Activated B cell treated with CpG ODN at 0.5 μM for 24 hours (primary cell): ENCODE results near the gene HDDC3. TPM values are rescaled to one million over a fixed set of nuclear protein-coding genes. Genes with fewer than 3 reads are reported as not detected.

Experiments
- ATAC-seq: fragments of 200-7000 bp; cut with Tn5 transposase; one replicate; pipeline ENCODE4 v1.10.0; 2021; ENCODE audit warnings: low read depth, mild to moderate bottlenecking, moderate library complexity
- CTCF ChIA-PET: fragments of 350-600 bp; sonication (Branson Sonifier 250); formaldehyde crosslinking; loops from one replicate; lab custom pipeline; 2021; ENCODE audit warnings: antibody characterized with exemption; lab: Charles Lee
- POLR2A ChIA-PET: fragments of 350-600 bp; sonication (Branson Sonifier 250); formaldehyde crosslinking; loops from one replicate; lab custom pipeline; 2021; ENCODE audit warnings: antibody characterized with exemption; lab: Charles Lee
- DNase-seq: peaks from one replicate; pipeline ENCODE4 v3.0.0; 2022
- H3K27ac Mint-ChIP-seq: one replicate; pipeline ENCODE4 v1.8.0; 2020; ENCODE audit warnings: mixed read lengths
- H3K27me3 Mint-ChIP-seq: one replicate; pipeline ENCODE4 v1.8.0; 2021; ENCODE audit warnings: mixed read lengths
- H3K36me3 Mint-ChIP-seq: one replicate; pipeline ENCODE4 v1.8.0; 2021; ENCODE audit warnings: low read depth, mixed read lengths
- H3K4me1 Mint-ChIP-seq: one replicate; pipeline ENCODE4 v1.8.0; 2021; ENCODE audit warnings: mixed read lengths
- H3K4me3 Mint-ChIP-seq: one replicate; pipeline ENCODE4 v1.8.0; 2020; ENCODE audit warnings: mild to moderate bottlenecking, mixed read lengths
- H3K9me3 Mint-ChIP-seq: one replicate; pipeline ENCODE4 v1.8.0; 2020; ENCODE audit warnings: mixed read lengths
- CTCF ChIP-seq: fragments of 200-600 bp; IDR thresholded peaks from one replicate; pipeline ENCODE4 v1.8.0; 2022; ENCODE audit warnings: antibody characterized with exemption, mild to moderate bottlenecking
- intact Hi-C: fragments of 100-400 bp; cut with micrococcal nuclease; formaldehyde crosslinking; loops from one replicate; pipeline ENCODE4 v1.15.1; 2024
- total RNA-seq: library from RNA; stranded (reverse); gene quantifications from 2 replicates; pipeline ENCODE4 v1.2.3, GENCODE V29; 2022

HDDC3 gene
- total RNA-seq, 1 donor from 2014 or later: 19.0 TPM

DNA sequence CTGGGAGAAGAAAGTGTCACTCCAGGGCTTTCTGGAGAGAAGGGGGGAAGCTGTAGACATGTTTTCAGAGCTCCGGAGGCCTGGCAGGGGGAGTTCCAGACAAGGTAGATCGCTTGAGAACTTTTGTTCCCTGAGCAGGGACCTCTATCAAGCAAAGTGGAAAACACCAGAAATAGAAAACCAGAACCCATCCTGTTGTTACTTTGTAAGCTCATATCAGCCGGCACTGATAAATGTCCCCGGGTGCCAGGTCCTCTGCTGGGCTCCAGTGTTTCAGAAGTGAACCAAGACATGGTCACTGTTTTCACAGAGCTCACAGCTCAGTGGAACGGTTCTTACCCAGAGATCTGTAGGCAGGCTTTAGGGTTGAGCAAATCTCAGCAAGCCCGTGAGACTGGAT, 13.5 kb downstream of the HDDC3 start:
- no peak overlapping the region for H3K4me3 Mint-ChIP-seq
- no peaks in the 10 kb centered on the region for H3K9me3 Mint-ChIP-seq

GRCh38 chr15:90918034-90918788, 14.1 kb downstream of the HDDC3 start:
- H3K9me3 Mint-ChIP-seq: no peaks in the 10 kb centered on the region
- peaks cover 10% of the 10 kb centered on the region for H3K4me1 Mint-ChIP-seq
- no peak for TF ChIP-seq CTCF
- H3K27me3 Mint-ChIP-seq: no peaks in the 10 kb centered on the region
- intact Hi-C loops: no loop called here
- H3K4me3 Mint-ChIP-seq: no peak overlapping the region
- ATAC-seq (no peak), DNase-seq (no peak)
- no peak overlapping the region for H3K27ac Mint-ChIP-seq
- H3K36me3 Mint-ChIP-seq: peaks cover 80% of the 10 kb centered on the region
- ChIA-PET POLR2A (interaction anchor here (0.6 to 1.0 kb wide), 3 partner anchors 9 to 15 kb away, joined by 3 to 4 read pairs (median 3); partner anchors contain the start of gene MAN2A2), CTCF (interaction anchor here (1.2 kb wide), 1 partner anchor 13 kb away, joined by 3 read pairs; no protein-coding TSS in a partner anchor)

More for the DNA sequence above, 13.5 kb downstream of the HDDC3 start:
- Mint-ChIP-seq H3K27ac (no peak overlapping the region), H3K36me3 (peaks cover 74% of the 10 kb centered on the region), H3K4me1 (peaks cover 10% of the 10 kb centered on the region), H3K27me3 (no peaks in the 10 kb centered on the region)
- CTCF ChIA-PET: no interaction called here
- POLR2A ChIA-PET: interaction anchor here (1.0 kb wide), 1 partner anchor 16 kb away, joined by 4 read pairs; the partner anchor contains the start of gene MAN2A2
- TF ChIP-seq CTCF: no peak
- ATAC-seq (no peak), DNase-seq (no peak)
- intact Hi-C loops: no loop called here

DNA sequence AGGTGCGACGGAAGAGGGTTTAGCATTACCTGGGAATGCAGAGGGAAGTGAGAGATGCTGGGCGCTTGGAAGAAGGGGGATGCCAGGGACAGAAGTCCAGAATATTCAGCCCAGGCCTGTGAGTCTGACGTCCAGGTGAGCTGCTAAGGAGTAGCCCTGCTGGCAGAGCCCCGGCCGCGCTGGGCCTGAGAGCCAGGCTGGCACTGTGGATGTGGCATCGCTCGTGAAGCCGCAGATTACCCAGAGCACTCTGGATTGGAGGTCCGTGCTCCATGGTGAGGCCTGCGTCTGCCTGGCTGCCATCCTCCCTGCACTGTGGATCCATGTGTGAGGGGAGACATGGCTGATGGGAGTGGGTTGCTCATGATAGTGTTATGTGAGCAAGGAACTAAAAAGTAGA, 14.8 kb downstream of the HDDC3 start:
- DNase-seq (no peak), ATAC-seq (no peak)
- H3K4me1 Mint-ChIP-seq: peaks cover 10% of the 10 kb centered on the region
- TF ChIP-seq CTCF: no peak
- no peaks in the 10 kb centered on the region for H3K27me3 Mint-ChIP-seq
- peaks cover 86% of the 10 kb centered on the region for H3K36me3 Mint-ChIP-seq
- POLR2A ChIA-PET: interaction anchor here (0.6 to 0.8 kb wide), 2 partner anchors 9 to 13 kb away, joined by 3 read pairs; no protein-coding TSS in a partner anchor
- intact Hi-C loops: no loop called here
- H3K9me3 Mint-ChIP-seq: no peaks in the 10 kb centered on the region
- CTCF ChIA-PET: interaction anchor here (1.2 kb wide), 1 partner anchor 14 kb away, joined by 3 read pairs; no protein-coding TSS in a partner anchor
- no peak overlapping the region for H3K27ac Mint-ChIP-seq
- H3K4me3 Mint-ChIP-seq: no peak overlapping the region

- Mint-ChIP-seq H3K4me3 (no peak overlapping the region), H3K36me3 (peaks cover 93% of the 10 kb centered on the region), H3K4me1 (peaks cover 10% of the 10 kb centered on the region), H3K27me3 (no peaks in the 10 kb centered on the region), H3K9me3 (no peaks in the 10 kb centered on the region), H3K27ac (no peak overlapping the region)
- CTCF ChIA-PET: no interaction called here
- DNase-seq (no peak), ATAC-seq (no peak)
- POLR2A ChIA-PET: interaction anchor here (0.9 kb wide), 1 partner anchor 13 kb away, joined by 4 read pairs; the partner anchor contains the start of gene MAN2A2
- TF ChIP-seq CTCF: no peak
- intact Hi-C loops: no loop called here
These were observed 15.9 kb downstream of the HDDC3 start for GRCh38 chr15:90916461-90916860.

DNA sequence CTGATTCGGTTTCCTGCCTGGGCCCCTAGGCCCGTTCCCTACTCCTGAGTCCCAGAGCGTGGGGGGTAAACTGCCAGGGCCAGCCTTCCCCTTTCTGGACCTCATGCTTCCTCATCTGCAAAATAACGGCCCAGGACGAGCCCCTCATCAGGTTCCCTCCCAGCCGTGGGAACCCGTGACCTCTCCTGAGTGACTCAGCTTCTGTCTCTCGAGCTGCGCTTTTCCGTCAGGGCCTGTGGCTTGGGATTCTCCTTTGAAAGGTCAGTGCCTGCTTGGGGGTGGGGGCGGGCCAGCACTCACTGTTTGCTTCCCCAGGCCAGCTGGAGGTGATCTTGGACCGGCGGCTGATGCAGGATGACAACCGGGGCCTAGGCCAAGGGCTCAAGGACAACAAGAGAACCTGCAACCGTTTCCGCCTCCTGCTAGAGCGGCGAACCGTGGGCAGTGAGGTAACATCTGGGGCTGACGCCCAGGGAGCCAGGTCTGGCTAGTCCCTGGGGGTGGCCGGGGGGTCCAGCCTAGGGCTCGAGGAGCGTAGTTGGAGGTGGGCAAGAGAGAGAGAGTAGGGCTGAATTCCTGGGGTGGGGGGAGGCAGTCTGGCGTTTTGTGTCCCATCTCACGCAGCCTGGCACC, 16.4 kb downstream of the HDDC3 start:
- H3K9me3 Mint-ChIP-seq: no peaks in the 10 kb centered on the region
- no peak for DNase-seq
- ChIA-PET POLR2A (interaction anchor here (0.7 to 0.9 kb wide), 2 partner anchors 13 to 198 kb away, joined by 4 read pairs; partner anchors contain the start of gene MAN2A2), CTCF (no interaction called here)
- no peaks in the 10 kb centered on the region for H3K27me3 Mint-ChIP-seq
- H3K36me3 Mint-ChIP-seq: peaks cover 93% of the 10 kb centered on the region
- peaks cover 10% of the 10 kb centered on the region for H3K4me1 Mint-ChIP-seq
- peak overlapping the region; percentile 21 for H3K27ac Mint-ChIP-seq
- no peak overlapping the region for H3K4me3 Mint-ChIP-seq
- TF ChIP-seq CTCF: no peak
- intact Hi-C loops: loop anchor here (1.0 kb wide), 1 partner anchor 13 kb away; the partner anchor contains the start of gene MAN2A2
- ATAC-seq: peak; percentile 31
